Measurements from ENCODE around the gene TMEM144.

TMEM144 gene

GRCh38 chr4:158209825-158210807, at the start of gene TMEM144:
Gene TMEM144 (plus strand): TSS chr4:158210486. CDS start chr4:158212668, 2,182 bp downstream.
- DNase-seq, result peak; percentile 32

GRCh38 chr4:158161551-158162354, 48.5 kb upstream of the TMEM144 start:
- no peak for DNase-seq

GRCh38 chr4:158162631-158163030, 47.7 kb upstream of the TMEM144 start:
- no peak for DNase-seq

GRCh38 chr4:158163941-158164767, 46.1 kb upstream of the TMEM144 start:
- DNase-seq, result no peak

GRCh38 chr4:158164768-158165213, 45.5 kb upstream of the TMEM144 start:
- DNase-seq, result no peak

- no peak for DNase-seq
Measured at GRCh38 chr4:158166701-158167100, 43.6 kb upstream of the TMEM144 start.

GRCh38 chr4:158168606-158169005, 41.7 kb upstream of the TMEM144 start:
- DNase-seq, result no peak

- DNase-seq, result no peak
Measured at GRCh38 chr4:158169506-158169905, 40.8 kb upstream of the TMEM144 start.

- DNase-seq, result no peak
Measured at GRCh38 chr4:158169931-158170690, 40.2 kb upstream of the TMEM144 start.

GRCh38 chr4:158170691-158171561, 39.4 kb upstream of the TMEM144 start:
- peak; percentile 14 for DNase-seq

GRCh38 chr4:158172261-158173258, 37.7 kb upstream of the TMEM144 start, which contains the start of gene GASK1B:
Gene GASK1B (minus strand): TSS chr4:158173025. CDS start chr4:158171375, 1,650 bp downstream.
- DNase-seq, result no peak

GRCh38 chr4:158176108-158176507, 34.2 kb upstream of the TMEM144 start:
- no peak for DNase-seq

- DNase-seq, result no peak
Measured at GRCh38 chr4:158176776-158177175, 33.5 kb upstream of the TMEM144 start.

GRCh38 chr4:158179465-158179864, 30.8 kb upstream of the TMEM144 start:
- DNase-seq, result no peak

- DNase-seq, result no peak
Measured at GRCh38 chr4:158181906-158182305, 28.4 kb upstream of the TMEM144 start.

- DNase-seq, result no peak
Measured at GRCh38 chr4:158182736-158183135, 27.6 kb upstream of the TMEM144 start.

GRCh38 chr4:158186815-158187214, 23.5 kb upstream of the TMEM144 start:
- no peak for DNase-seq

- DNase-seq, result no peak
Measured at GRCh38 chr4:158189422-158189821, 20.9 kb upstream of the TMEM144 start.

GRCh38 chr4:158190718-158191117, 19.6 kb upstream of the TMEM144 start:
- DNase-seq, result no peak
